HG03575 (cell line): ENCODE measurements around the gene WDR88.
"Not testable (repeated sequence)": the region's sequence is repeated elsewhere in the genome, so short reads cannot be mapped to it uniquely, and the experiment has no call there.

Experiments
- ATAC-seq: cut with Tn5 transposase; IDR thresholded peaks from one replicate; pipeline ENCODE4 v1.9.1; 2021; ENCODE audit not compliant: unreplicated experiment, insufficient number of reproducible peaks, low FRiP score; ENCODE audit errors: extremely low read depth

The WDR88 gene

DNA sequence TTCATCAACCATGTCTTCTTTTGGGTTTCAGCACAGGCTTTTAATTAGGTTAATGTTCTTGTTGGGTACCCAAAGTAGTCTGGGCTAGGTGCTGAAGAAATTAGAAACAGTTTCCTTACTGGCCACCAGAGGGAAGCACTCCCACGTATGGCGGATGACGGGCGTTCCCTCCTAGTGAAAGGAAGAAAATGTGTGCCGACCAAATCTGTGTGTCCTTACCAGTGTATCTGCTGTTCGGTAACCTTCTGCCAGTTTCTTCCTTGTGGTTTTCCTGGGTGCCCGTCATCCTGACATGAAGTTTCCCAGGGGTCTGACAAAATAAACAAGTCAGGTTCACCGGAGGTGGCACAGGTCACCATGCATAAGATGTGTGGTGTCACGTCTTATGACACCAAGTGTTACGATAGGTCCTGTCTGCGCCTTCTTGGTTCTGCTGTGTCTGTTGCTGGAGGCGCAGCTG, 6.0 kb upstream of the WDR88 start:
- ATAC-seq, result no peak

DNA sequence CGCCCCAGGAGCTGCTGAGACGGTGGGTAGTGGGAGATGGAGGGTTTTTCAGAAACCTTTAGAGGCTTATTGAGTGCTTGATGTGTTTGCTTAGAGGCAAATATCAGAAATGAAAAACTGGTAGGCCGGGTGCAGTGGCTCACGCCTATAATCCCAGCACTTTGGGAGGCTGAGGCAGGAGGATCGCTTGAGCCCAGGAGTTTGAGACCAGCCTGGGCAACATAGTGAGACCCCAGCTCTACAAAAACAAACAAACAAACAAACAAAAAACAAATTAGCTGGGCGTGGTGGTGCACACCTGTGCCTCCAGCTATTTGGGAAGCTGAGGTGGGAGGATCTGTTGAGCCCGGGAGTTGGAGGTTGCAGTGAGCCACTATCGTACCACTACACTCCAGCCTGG, 5.2 kb upstream of the WDR88 start:
- ATAC-seq, result not testable (repeated sequence)

DNA sequence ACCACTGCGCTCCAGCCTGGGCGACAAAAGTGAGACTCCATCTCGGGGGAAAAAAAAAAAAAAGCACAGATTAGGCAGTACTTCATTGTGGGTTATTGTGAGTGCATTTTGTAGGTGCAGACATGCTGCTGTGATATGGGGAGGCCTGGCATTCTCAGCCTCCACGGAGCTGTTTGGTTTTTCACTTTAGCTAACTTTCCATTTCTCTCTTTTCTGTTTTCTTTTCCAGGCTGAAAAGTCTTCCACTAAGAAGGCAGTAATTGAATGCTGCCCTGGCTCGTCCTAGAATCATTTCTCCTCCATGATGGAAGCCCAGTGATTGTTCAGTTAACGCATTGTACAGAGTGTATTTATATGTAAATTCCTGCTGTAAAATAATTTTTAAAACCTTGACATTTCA, 2.0 kb upstream of the WDR88 start:
- ATAC-seq, result no peak

DNA sequence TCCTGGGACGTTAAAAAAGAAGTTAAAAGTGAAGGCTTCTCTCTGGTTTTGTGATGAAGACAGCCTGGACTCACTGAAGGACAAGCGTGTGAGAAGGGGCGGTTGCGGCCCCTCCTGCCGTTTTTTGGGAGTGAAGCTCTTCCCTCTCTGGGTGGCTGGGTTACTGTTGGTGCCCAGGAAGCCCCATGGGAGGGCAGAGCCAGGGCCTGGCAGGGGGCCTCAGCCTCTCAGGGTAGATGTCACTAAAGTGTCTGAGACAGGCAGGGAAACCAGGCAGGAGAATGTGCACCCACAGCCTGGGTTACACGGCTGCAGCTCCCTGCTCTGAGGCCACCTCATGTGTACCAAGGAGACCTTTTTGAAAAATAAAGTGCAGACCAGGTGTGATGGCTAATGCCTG, 1.5 kb upstream of the WDR88 start:
- ATAC-seq, result no peak

DNA sequence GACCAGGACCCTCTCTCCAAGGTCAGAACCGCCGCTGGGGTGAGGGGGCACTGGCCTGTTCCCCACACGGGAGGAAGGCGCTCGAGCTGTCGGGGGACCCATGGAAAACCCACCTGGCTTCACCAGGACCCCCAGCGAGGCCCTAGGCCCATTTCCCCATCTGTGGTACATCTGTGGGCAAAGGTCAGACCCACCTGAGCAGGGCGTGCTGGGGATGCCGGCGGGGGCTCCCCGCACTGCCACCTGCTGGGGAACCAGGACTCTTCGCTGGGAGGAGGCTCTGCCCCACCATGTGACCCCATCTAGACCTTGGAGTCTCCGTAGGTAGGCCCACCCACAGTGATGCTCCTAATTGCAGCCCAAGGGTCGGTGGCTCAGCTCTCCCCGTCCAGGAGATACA, 511 bp downstream of the WDR88 start:
- ATAC-seq, result no peak

DNA sequence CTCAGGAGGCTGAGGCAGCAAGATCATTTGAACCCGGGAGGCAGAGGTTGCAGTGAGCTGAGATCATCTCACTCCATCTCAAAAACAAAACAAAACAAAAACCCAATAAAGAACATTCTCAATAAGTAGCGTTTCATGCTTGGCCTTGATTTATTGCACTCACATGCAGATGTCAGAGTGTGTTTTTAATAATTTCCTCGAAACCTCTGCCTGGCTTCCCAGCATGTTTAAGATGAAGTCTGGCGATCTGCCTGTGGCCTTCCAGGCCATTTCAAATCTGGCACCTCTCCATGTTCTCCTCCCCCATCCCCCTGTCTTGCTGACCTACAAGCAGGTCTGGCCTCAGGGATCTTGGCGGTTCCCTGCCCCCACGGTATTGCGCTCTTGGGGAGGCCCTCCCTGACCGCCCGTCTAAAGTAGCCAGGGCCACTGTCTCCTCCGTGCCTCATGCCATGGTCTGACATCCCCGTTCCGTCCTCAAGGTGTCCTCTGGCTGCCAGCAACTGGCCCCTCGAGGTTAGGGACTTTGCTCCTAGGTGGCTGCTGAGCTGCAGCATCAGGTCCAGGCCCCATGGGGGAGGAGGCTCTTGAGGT, 1.6 kb downstream of the WDR88 start:
- no peak for ATAC-seq

DNA sequence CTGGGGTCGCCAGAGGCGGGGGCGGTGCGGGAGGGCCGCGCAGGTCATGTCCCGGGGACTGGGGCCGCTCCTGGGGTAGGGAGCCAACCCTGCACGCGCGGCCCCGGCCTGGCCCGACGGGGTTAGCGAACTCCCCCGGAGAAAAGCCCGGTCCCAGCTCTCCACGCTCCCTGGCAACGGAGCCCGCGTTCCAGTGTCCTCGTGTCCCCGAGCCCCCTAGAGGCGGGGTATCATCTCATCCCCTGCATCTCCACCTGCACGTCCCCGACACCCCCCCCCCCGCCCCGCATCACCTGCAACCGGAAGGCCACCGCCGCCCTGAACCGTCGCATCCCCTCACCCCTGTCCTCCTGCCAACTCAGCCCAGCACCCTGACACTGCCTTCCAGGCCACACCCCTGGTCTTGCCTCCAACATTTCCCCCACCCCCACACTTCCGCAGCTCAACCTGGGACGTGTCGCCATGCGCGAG, 2.7 kb downstream of the WDR88 start:
- ATAC-seq, result no peak

DNA sequence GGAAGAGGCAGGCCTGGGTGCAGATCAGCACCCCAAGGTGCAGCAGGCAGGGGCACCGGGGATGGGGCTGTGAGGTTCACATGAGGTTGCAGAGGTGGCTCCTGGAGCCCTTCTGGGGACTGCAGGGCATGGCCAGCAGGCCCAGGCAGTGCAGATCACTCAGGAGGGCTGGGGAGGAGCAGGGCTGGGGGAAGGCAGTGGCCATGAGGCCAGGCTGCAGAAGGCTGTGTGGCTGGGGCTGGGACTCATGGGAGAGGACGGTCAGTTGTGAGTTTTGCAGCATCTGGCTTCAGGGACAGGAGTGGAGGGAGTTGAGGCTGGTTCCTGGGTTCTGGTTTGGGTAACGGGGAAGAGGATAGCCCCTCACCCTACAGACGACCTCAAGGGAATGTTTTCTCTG, 7.3 kb downstream of the WDR88 start:
- no peak for ATAC-seq

DNA sequence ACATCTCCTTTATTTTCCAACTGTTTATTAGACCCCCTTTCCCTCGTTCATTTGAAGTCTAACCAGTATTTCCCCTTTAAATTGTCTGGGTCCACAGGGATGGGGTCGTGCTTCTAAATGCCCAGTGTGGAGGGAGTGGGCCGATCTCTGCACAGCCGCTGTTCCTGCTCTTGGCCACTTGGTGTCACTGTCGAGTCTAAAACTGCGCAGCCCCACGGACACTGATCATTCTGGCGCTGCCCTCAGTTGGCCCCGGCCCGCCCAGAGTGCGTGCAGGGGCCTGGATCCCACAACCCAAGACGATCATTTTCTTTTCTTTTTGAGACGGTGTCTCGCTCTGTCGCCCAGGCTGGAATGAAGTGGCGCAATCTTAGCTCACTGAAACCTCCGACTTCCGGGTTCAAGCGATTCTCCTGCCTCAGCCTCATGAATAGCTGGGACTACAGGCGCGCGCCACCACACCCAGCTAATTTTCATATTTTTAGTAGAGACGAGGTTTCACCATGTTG, 12.0 kb downstream of the WDR88 start:
- ATAC-seq, result no peak

DNA sequence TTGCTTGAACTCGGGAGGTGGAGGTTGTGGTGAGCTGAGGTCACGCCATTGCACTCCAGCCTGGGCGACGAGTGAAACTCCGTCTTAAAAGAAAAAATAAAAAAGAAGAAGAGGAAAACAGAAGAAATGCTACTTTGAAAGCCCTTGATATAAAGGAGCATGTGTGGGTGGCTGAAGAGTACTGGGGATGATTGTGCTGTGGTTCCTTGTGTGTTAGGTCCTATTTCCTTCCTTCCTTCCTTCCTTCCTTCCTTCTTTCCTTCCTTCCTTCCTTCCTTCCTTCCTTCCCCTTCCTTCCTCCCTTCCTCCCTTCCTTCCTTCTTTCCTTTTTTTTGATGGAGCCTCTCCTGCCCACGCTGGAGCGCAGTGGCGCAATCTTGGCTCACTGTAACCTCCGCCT, 14.3 kb downstream of the WDR88 start:
- ATAC-seq, result no peak

DNA sequence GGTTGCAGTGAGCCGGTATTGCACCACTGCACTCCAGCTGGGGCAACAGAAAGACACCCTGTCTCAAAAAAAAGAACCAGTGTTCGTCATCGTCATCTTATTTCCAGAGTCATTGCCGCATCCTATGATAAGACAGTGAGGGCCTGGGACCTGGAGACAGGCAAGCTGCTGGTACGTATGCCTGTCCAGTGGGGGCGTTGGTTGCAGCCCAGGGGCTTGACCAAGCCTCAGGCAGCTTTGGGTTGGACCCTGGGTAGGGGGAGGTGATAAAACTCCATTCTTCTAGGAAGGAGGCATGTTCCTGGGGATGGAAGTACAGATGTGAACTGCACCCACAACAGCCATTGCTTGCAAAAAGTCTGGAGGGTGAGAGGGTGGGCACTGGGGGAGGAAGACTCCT, 15.6 kb downstream of the WDR88 start:
- ATAC-seq, result no peak

DNA sequence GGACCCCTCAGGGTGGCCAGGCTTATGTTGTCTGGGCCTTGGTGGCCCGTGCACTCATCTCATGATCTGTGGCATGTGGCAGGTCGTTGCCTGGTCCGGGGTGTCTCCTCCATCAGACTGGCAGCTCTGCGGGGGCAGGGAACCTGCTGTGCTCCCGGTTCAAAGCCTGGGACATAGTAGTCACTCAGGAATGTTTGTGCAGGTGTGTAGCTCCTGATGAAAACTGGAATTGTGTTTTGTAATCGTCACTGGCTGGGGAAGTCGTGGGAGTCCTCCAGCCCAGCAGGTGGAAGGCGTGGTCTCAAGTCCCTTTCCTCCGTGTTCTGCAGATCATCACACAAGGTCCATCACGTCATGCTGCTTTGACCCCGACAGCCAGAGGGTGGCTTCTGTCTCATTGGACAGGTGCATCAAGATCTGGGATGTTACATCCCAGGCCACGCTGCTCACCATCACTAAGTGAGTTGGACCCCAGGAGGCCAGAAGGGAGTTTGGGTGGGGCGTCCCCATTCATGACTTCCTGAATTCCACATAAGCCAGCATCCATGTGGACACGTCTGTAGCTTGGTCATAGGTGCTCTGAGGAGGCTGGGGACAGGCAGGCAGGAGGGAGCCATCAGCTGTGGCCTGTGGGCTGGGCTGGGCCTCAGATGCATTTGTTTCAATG, 19.1 kb downstream of the WDR88 start:
- ATAC-seq, result no peak

DNA sequence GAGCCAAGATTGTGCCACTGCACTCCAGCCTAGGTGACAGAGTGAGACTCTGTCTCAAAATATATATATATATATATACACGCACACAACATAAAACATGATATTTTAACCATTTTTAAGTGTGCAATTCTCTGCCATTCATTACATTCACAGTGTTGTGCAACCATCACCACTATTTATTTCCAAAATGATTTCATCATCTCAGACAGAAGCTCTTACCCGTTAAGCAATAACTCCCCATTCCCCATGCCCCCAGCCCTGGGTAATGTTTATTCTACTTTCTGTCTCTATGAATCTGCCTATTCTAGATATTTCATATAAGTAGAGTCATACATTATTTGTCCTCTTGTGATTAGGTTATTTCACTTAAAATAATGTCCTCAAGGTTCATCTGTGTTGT, 20.3 kb downstream of the WDR88 start:
- ATAC-seq, result no peak

DNA sequence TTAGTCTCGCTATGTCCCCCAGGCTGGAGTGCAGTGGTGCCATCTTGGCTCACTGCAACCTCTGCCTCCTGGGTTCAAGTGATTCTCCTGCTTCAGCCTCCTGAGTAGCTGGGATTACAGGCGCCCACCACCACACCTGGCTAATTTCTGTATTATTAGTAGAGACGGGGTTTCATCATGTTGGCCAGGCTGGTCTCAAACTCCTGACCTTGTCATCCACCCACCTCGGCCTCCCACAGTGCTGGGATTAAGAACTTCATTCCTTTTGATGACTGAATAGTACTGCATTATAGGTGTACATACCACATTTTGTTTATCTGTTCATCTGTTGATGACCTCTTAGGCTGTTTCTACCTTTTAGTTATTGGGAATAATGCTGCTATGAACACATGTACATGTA, 20.7 kb downstream of the WDR88 start:
- ATAC-seq, result not testable (repeated sequence)

DNA sequence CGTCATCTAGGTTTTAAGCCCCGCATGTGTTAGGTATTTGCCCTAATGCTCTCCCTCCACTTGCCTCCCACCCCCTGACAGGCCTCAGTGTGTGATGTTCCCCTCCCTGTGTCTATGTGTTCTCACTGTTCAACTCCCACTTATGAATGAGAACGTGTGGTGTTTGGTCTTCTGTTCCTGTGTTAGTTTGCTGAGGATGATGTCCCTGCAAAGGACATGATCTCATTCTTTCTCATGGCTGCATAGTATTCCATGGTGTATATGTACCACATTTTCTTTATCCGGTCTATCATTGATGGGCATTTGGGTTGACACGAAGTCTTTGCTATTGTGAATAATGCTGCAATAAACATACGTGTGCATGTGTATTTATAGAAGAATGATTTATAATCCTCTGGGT, 22.4 kb downstream of the WDR88 start:
- not testable (repeated sequence) for ATAC-seq

DNA sequence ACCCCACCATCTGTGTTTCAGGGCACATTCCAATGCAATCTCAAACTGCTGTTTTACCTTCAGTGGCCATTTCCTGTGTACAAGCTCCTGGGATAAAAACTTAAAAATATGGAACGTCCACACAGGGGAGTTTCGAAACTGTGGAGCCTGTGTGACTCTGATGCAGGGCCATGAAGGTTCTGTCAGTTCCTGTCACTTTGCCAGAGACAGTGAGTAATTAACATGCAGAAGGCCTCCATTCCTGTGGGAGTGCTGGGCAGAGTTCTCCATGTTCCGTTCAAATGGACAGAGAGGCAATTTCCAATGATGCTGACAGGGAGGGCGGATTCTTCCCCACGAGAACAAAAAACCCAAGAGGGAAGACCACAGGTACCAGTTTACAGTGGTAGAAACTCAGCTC, 24.4 kb downstream of the WDR88 start:
- no peak for ATAC-seq

DNA sequence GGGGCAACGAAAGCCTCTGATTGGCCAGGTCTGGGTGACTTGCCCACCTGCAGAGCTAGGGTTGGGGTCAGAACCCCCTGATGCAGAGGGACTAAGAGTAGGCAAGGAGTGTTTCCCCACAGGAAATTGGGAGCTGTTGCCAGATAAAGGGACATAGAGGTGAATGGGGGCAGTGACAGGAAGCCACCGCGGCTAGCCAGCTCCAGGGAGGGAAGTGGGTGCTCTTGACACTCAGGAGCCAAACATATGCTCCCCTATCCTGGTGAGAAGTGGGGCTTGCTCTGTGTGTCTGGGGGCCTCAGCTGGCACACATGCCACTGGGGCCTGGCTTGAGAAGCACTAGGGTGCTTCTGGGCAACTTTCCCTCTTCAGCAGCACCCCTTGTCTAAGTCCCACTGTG, 26.0 kb downstream of the WDR88 start:
- ATAC-seq, result no peak

DNA sequence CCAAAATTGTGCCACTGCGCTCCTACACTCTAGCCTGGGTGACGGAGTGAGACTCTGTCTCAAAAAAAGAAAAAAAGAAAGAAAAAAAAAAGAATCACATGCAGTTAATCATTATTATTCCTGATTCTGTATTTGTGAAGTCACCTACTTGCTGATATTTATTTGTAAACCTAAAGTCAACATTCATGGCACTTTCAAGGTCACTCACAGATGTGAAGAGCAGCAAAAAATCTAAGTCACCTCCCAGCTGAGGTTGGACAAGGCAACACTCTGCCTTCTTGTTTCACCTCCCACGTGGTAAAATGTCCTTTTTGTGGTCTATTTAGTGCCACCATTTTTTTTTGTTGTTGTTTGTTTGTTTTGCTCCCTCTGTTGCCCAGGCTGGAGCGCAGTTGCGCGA, 26.5 kb downstream of the WDR88 start:
- ATAC-seq, result no peak

DNA sequence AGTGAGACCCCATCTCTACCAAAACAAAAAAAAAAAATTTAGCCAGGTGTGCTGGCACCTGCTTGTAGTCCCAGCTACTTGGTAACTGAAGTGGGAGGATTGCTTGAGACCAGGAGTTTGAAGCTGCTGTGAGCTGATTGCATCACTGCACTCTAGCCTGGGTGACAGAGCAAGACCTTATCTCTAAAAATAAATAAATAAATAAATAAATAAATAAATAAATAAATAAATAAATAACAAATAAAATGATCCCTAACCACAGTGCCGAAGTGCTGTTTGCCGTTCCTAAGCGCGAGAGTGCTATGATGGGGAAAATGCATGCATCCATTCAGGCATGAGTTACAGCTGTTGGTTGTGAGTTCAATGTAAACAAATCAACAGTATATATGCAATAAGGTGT, 27.2 kb downstream of the WDR88 start:
- ATAC-seq, result no peak

DNA sequence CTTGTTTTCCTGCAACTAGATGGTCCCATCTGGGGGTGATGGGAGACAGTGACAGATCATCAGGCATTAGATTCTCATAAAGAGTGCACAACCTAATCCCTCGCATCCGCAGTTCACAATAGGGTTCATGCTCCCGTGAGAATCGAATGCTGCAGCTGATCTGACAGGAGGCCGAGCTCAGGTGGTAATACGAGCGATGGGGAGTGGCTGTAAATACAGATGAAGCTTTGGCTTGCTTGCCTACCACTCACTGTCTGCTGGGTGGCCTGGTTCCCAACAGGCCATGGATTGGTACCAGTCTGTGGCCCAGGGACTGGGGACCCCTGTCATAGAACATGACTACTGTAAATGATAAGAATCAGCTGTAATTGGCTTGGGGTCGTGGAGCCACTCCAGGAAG, 28.0 kb downstream of the WDR88 start:
- no peak for ATAC-seq

DNA sequence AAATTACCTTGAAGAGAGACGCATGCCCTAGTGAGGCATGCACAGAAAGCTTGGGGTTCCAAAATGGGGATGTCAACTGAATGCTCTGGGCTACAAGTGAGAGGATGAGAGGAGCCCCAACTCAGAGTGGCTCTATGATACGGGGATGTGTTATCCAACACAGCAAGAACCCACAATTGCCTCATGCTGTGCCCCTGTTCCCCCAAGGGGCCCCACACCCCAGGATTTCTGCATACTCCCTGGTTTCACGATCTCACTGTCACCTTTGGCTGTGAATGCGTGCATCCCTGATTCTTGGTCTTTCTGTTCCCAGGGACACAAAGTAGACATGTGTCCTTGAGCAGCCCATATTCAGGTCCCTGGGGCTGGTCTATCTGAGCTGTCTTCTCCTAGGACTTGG, 29.3 kb downstream of the WDR88 start:
- ATAC-seq, result no peak
